K562 (cell line): ENCODE results near the gene MT1HL1. TPM values are rescaled to one million over a fixed set of nuclear protein-coding genes. Genes with fewer than 3 reads are reported as not detected.
A peak's percentile ranks its signal among the peaks of the same experiment; 100 is the strongest.

Experiments
- ATAC-seq: fragments of 200-7000 bp; cut with Tn5 transposase; 3 replicates; pipeline ENCODE4 v1.9.1; 2020; ENCODE audit warnings: moderate library complexity
- BruUV-seq: library from RNA; stranded (reverse); fragments of 400-500 nt; replicated peaks from 2 replicates; lab custom pipeline; 2021; lab: Mats Ljungman, UMichigan
- CTCF ChIA-PET: fragments of 300-600 bp; formaldehyde crosslinking; extraction: SDS; loops from one replicate; lab custom pipeline; 2021; ENCODE audit warnings: low intra/inter-chr PET ratio; lab: Yijun Ruan, JAX
- POLR2A ChIA-PET: fragments of 300-600, 350-650 bp; sonication (Branson Sonifier 250); formaldehyde crosslinking; extraction: SDS; loops from one replicate; lab custom pipeline; 2021; ENCODE audit warnings: antibody characterized with exemption, inconsistent platforms; lab: Yijun Ruan, JAX
- DNase-seq, 4 experiments: peaks; one replicate each; pipeline versions ENCODE4 v3.0.0 to v3.0.0-alpha.2; 2011 to 2018; ENCODE audit warnings: low spot score in 3 of 4, mixed read lengths in 3 of 4; ENCODE audit errors: extremely low read depth in 1 of 4
- FAIRE-seq: peaks from 2 replicates; lab custom pipeline; 2011; peaks lifted over from hg19 to GRCh38; lab: Jason Lieb, UNC
- H2AFZ ChIP-seq: 2 replicates; pipeline ENCODE4 v1.6.0; 2011; ENCODE audit warnings: low read depth, low read length, control low read depth, inconsistent platforms
- H3K27ac ChIP-seq: fragments of 200-600 bp; 3 replicates; pipeline ENCODE4 v1.8.0; 2011; ENCODE audit warnings: low read depth, mild to moderate bottlenecking, control low read depth, inconsistent platforms, low read length, moderate library complexity, mixed read lengths; ENCODE audit errors: extremely low read depth
- H3K27me3 ChIP-seq, 2 experiments: fragments of 300-600 bp in 1 of 2; 2 replicates in 1 of 2; 3 replicates in 1 of 2; pipeline versions ENCODE4 v1.6.0 to v1.8.0; 2011; ENCODE audit warnings: inconsistent platforms in 2 of 2, low read length in 2 of 2, mild to moderate bottlenecking in 1 of 2, mixed read lengths in 1 of 2, moderate library complexity in 1 of 2; ENCODE audit not compliant: control insufficient read depth in 2 of 2, insufficient read depth in 2 of 2
- H3K36me3 ChIP-seq: fragments of 300-600 bp; 3 replicates; pipeline ENCODE4 v1.8.0; 2011; ENCODE audit warnings: mild to moderate bottlenecking, low read length, inconsistent platforms; ENCODE audit not compliant: control insufficient read depth, insufficient read depth
- H3K4me1 ChIP-seq, 2 experiments: fragments of 200-600 bp in 1 of 2; replicated peaks in 1 of 2; 2 replicates in 1 of 2; 3 replicates in 1 of 2; pipeline versions ENCODE4 v1.5.1 to v1.8.0; 2011; ENCODE audit warnings: inconsistent platforms in 2 of 2, low read length in 2 of 2, mild to moderate bottlenecking in 1 of 2, mixed read lengths in 1 of 2, moderate library complexity in 1 of 2; ENCODE audit not compliant: control insufficient read depth in 2 of 2, insufficient read depth in 2 of 2
- H3K4me2 ChIP-seq: 2 replicates; pipeline ENCODE4 v1.6.1; 2011; ENCODE audit warnings: low read length, control low read depth, inconsistent platforms, mixed read lengths; ENCODE audit not compliant: insufficient read depth
- H3K4me3 ChIP-seq: fragments of 200-600 bp; sonication (generic), shearing (Covaris generic); 2 replicates; pipeline ENCODE4 v1.5.1; 2016; ENCODE audit warnings: control low read depth, inconsistent platforms
- H3K79me2 ChIP-seq: fragments of 200-600 bp; 3 replicates; pipeline ENCODE4 v1.8.0; 2011; ENCODE audit warnings: low read length, inconsistent platforms; ENCODE audit not compliant: control insufficient read depth, insufficient read depth
- H3K9ac ChIP-seq, 2 experiments: 2 replicates each; pipeline versions ENCODE4 v1.6.0 to v1.6.1; 2011; ENCODE audit warnings: low read depth in 2 of 2, low read length in 2 of 2, control low read depth in 1 of 2, inconsistent platforms in 1 of 2, mild to moderate bottlenecking in 1 of 2, mixed read lengths in 1 of 2; ENCODE audit not compliant: insufficient read depth in 1 of 2
- H3K9me1 ChIP-seq: one replicate; pipeline ENCODE4 v1.6.0; 2011; ENCODE audit warnings: inconsistent platforms, mild to moderate bottlenecking, low read length, moderate library complexity; ENCODE audit not compliant: control insufficient read depth, insufficient read depth
- H3K9me3 ChIP-seq: replicated peaks from 2 replicates; pipeline ENCODE4 v1.5.1; 2011; ENCODE audit warnings: low read depth, low read length, inconsistent platforms; ENCODE audit not compliant: control insufficient read depth, insufficient read depth
- H4K20me1 ChIP-seq: replicated peaks from 2 replicates; pipeline ENCODE4 v1.6.1; 2011; ENCODE audit warnings: low read length, inconsistent platforms, mixed read lengths; ENCODE audit not compliant: control insufficient read depth, insufficient read depth
- CBFA2T2 ChIP-seq: fragments of 450-650 bp; conservative IDR thresholded peaks from 2 replicates; pipeline ENCODE4 v1.6.1; 2017; ENCODE audit warnings: mild to moderate bottlenecking
- CBX3 ChIP-seq, 2 experiments: IDR thresholded peaks; 1 replicate in 1 of 2; 2 replicates in 1 of 2; pipeline ENCODE4 v1.6.1; 2012; ENCODE audit warnings: inconsistent platforms in 2 of 2, low read length in 2 of 2, borderline replicate concordance in 1 of 2, control low read depth in 1 of 2
- CHD1 ChIP-seq: fragments of 200-600 bp; sonication (generic); IDR thresholded peaks from one replicate; pipeline ENCODE4 v1.6.1; 2012; ENCODE audit warnings: mild to moderate bottlenecking, moderate library complexity, low read length, inconsistent platforms
- HCFC1 ChIP-seq: IDR thresholded peaks from 2 replicates; pipeline ENCODE4 v1.6.1; 2012; ENCODE audit warnings: low read depth, low read length, improper control_type of control experiment
- HMBOX1 ChIP-seq: sonication (generic); IDR thresholded peaks from 2 replicates; pipeline ENCODE4 v1.6.1; 2016
- KLF1 ChIP-seq: fragments of 450-650 bp; IDR thresholded peaks from 2 replicates; pipeline ENCODE4 v1.6.1; 2016; ENCODE audit warnings: missing genetic modification characterization, missing compliant biosample characterization
- MNT ChIP-seq, 2 experiments: fragments of 450-650 bp; conservative IDR thresholded peaks; 2 replicates each; pipeline ENCODE4 v1.6.1; 2017; ENCODE audit warnings: mild to moderate bottlenecking in 2 of 2, moderate library complexity in 2 of 2
- RAD51 ChIP-seq: fragments of 450-650 bp; IDR thresholded peaks from 2 replicates; pipeline ENCODE4 v1.7.1; 2016; ENCODE audit warnings: low read depth, mild to moderate bottlenecking, borderline replicate concordance
- RBM39 ChIP-seq: fragments of 200-400 bp; formaldehyde crosslinking; optimal IDR thresholded peaks from 2 replicates; pipeline ENCODE3; 2018; ENCODE audit warnings: low read depth, low read length
- SMARCA5 ChIP-seq: fragments of 450-650 bp; IDR thresholded peaks from 2 replicates; pipeline ENCODE4 v1.6.1; 2016
- TBL1XR1 ChIP-seq, 2 experiments: IDR thresholded peaks; 2 replicates each; pipeline ENCODE4 v1.6.1; 2012; ENCODE audit warnings: improper control_type of control experiment in 2 of 2, low read length in 2 of 2, mild to moderate bottlenecking in 1 of 2
- TCFL5 ChIP-seq: fragments of 250-450 bp; sonication (Bioruptor Pico); conservative IDR thresholded peaks from 2 replicates; pipeline ENCODE4 v1.6.1; 2021; ENCODE audit warnings: mild to moderate bottlenecking, moderate library complexity, matching md5 sums
- TOE1 ChIP-seq, 2 experiments: fragments of 450-650 bp in 1 of 2; sonication (generic) in 1 of 2; formaldehyde crosslinking in 1 of 2; IDR thresholded peaks; 2 replicates each; pipeline versions ENCODE4 v1.7.1 to v1.8.0; 2016 to 2022; ENCODE audit warnings: borderline replicate concordance in 2 of 2, mild to moderate bottlenecking in 2 of 2, antibody characterized with exemption in 1 of 2, inconsistent platforms in 1 of 2, low read depth in 1 of 2, missing genetic modification reagents in 1 of 2, moderate library complexity in 1 of 2
- TSHZ1 ChIP-seq: fragments of 250-450 bp; sonication (Bioruptor Pico); IDR thresholded peaks from 2 replicates; pipeline ENCODE4 v1.4.0; 2020; ENCODE audit warnings: mild to moderate bottlenecking, moderate library complexity
- USF2 ChIP-seq: sonication (generic); formaldehyde crosslinking; IDR thresholded peaks from 2 replicates; pipeline ENCODE4 v1.5.0; 2020; ENCODE audit warnings: missing genetic modification reagents
- WHSC1 ChIP-seq: IDR thresholded peaks from one replicate; pipeline ENCODE4 v1.6.1; 2012; ENCODE audit warnings: low read length, control low read depth, inconsistent platforms
- ZC3H11A ChIP-seq: IDR thresholded peaks from 2 replicates; pipeline ENCODE4 v1.6.1; 2012; ENCODE audit warnings: low read depth, low read length, improper control_type of control experiment
- WGBS: fragments of 100-300 bp; shearing (Covaris generic); methylation state at CpG from one replicate; pipeline ENCODE4 v1.1.6; 2016; ENCODE audit warnings: low coverage, mixed read lengths; ENCODE audit not compliant: insufficient coverage; ENCODE audit errors: missing lambda C conversion rate; 5-methylcytosine and 5-hydroxymethylcytosine counted together
- in situ Hi-C: fragments of 300-500 bp; cut with MboI; formaldehyde crosslinking; loops from 4 replicates; pipeline ENCODE4 v1.15.0; 2018; ENCODE audit warnings: inconsistent platforms, mixed read lengths
- intact Hi-C: fragments of 100-400 bp; cut with micrococcal nuclease; formaldehyde crosslinking; loops from 2 replicates; pipeline ENCODE4 v1.14.2; 2022
- polyA plus RNA-seq, 8 experiments: library from polyadenylated mRNA; depleted of rRNA in 4 of 8; stranded (reverse) in 5 of 8; unstranded in 3 of 8; fragments of >200 nt; fragmentation: Nextera tagmentation in 2 of 8; fragmentation: Illumina TruSeq in 1 of 8; extraction: Ambion mirVana in 2 of 8; extraction: Trizol in 1 of 8; gene quantifications; 2 replicates each; pipeline versions ENCODE4 v1.2.1 to v1.2.3, GENCODE V29; 2011 to 2014; ENCODE audit warnings: inconsistent platforms in 1 of 8, missing spikeins in 1 of 8
- total RNA-seq, 7 experiments: library from RNA; depleted of rRNA in 6 of 7; stranded (reverse); fragments of >200 nt in 6 of 7; fragmentation: Illumina TruSeq in 2 of 7; extraction: Trizol in 2 of 7; gene quantifications; 2 replicates each; pipeline versions ENCODE4 v1.2.1 to v1.2.3, GENCODE V29; 2011 to 2021; ENCODE audit warnings: low replicate concordance in 1 of 7

Gene MT1HL1
- total and polyA plus RNA-seq, 9 of the 15 experiments (the other 6 are each of a cell fraction or from before 2014, with no cell fraction given), result not detected

DNA sequence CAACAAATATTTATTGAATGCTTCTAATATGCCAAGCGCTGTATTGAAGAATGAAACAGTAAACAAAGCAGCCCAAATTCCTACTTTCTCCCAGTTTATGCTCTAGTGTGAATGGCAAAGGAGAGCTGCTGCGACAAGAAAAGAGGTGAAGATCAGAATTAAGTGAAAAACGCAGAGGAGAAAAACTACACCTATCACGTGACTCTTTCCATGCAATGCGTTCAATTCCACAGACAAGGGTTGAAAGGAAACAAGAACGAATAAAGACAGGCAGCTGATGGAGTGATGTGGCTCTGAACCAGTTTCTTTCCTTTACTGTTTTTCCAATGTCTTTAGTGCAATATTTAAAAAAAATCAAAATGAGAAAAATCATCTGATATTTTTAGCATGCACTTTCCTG lies 23.6 kb downstream of the MT1HL1 start:
- CTCF ChIA-PET, result no interaction called here
- no peak for FAIRE-seq
- no TSS peak for BruUV-seq
- Histone ChIP-seq H3K9me1 (no peaks in the 10 kb centered on the region), H3K4me1 (no peaks in the 10 kb centered on the region), H2AFZ (no peak overlapping the region), H3K27ac (no peak overlapping the region), H3K27me3 (peaks cover 19 to 40% of the 10 kb centered on the region in 2 experiments), H4K20me1 (no peaks in the 10 kb centered on the region), H3K9ac (no peak overlapping the region), H3K4me3 (no peak overlapping the region), H3K36me3 (no peaks in the 10 kb centered on the region), H3K4me2 (no peak overlapping the region), H3K79me2 (no peaks in the 10 kb centered on the region), H3K9me3 (no peaks in the 10 kb centered on the region)
- DNase-seq, result no peak
- POLR2A ChIA-PET, result interaction anchor here (0.6 kb wide), 1 partner anchor 94 kb away, joined by 4 read pairs; no protein-coding TSS in a partner anchor
- in situ Hi-C loops, result no loop called here
- intact Hi-C loops, result no loop called here
- 5% methylated on average over 6 of the region's 6 CpGs for WGBS
- ATAC-seq, result no peak
- no peak for TF ChIP-seq TCFL5 (CRISPR knock-in tag)
- TF ChIP-seq HCFC1, result no peak
- peak; percentile 42 for TF ChIP-seq CBFA2T2
- no peak for TF ChIP-seq CBX3 (IDR thresholded peaks at IDR 0.05; ENCODE audit: borderline replicate concordance in 1 of 2, low read length in 2 of 2)
- no peak for TF ChIP-seq TSHZ1 (CRISPR knock-in tag)
- no peak for TF ChIP-seq ZC3H11A
- peak; percentile 75 for TF ChIP-seq RAD51
- TF ChIP-seq TOE1 (IDR thresholded peaks at IDR 0.05; ENCODE audit: borderline replicate concordance), result 0 out of 2 replicates have a peak, but pooled peaks have one; percentile 38
- TF ChIP-seq TOE1 (CRISPR knock-in tag; IDR thresholded peaks at IDR 0.05; ENCODE audit: borderline replicate concordance, low read depth), result no peak
- TF ChIP-seq KLF1 (tag), result no peak
- no peak for TF ChIP-seq RBM39
- TF ChIP-seq CHD1, result no peak
- TF ChIP-seq HMBOX1, result no peak
- TF ChIP-seq SMARCA5, result no peak
- no peak for TF ChIP-seq WHSC1
- peak; percentile 32 for TF ChIP-seq USF2 (CRISPR knock-in tag)
- TF ChIP-seq TBL1XR1 (IDR thresholded peaks at IDR 0.05; ENCODE audit: low read length in 2 of 2), result no peak
- TF ChIP-seq MNT (conservative IDR thresholded peaks at IDR 0.05), result no peak
